ENCODE results near the gene PCLO.

DNA sequence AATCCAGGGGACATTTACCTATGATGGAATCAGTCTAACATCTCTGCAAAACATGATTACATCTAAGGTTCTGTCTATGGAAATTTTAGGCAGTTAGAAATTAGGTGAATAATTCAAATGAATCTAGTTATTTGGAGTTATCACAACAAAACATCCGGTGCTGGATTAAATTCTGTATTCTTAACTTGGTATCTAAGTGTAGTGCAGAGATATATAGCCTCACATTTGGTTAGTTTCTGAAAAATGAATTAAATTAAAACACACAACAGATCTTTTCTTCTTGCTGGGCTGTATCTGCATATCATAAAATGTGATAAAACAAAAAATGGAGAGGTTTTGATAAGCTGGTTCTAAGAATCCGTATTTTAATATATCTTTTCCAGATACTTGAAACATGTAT is 354.1 kb downstream of the PCLO start:
- TF ChIP-seq CTCF (IDR thresholded peaks at IDR 0.05) (no peak), POLR2A (IDR thresholded peaks at IDR 0.05) (no peak)
